BLaER1 treated with 17β-estradiol and CSF1 and Interleukin-3, amounts not matched to agents 10 nM and 100 nM (cell line): Measurements from ENCODE around the gene FAM217A.

ENCODE experiments used
- H3K27ac ChIP-seq, 11 experiments: shearing (Covaris generic); formaldehyde crosslinking; 2 replicates each; pipeline ENCODE4 v1.8.1; 2022
- H3K27me3 ChIP-seq, 11 experiments: shearing (Covaris generic); formaldehyde crosslinking; 2 replicates each; pipeline ENCODE4 v1.8.1; 2022
- H3K36me3 ChIP-seq, 11 experiments: shearing (Covaris generic); formaldehyde crosslinking; 2 replicates each; pipeline ENCODE4 v1.8.1; 2022
- H3K4me1 ChIP-seq, 10 experiments: shearing (Covaris generic); formaldehyde crosslinking; 2 replicates each; pipeline ENCODE4 v1.8.1; 2022
- H3K4me2 ChIP-seq, 11 experiments: shearing (Covaris generic); formaldehyde crosslinking; 2 replicates each; pipeline ENCODE4 v1.8.1; 2022
- H3K4me3 ChIP-seq, 10 experiments: shearing (Covaris generic); formaldehyde crosslinking; 2 replicates each; pipeline ENCODE4 v1.8.1; 2022
- H3K9ac ChIP-seq, 11 experiments: shearing (Covaris generic); formaldehyde crosslinking; 2 replicates each; pipeline ENCODE4 v1.8.1; 2022
- H3K9me3 ChIP-seq, 11 experiments: shearing (Covaris generic); formaldehyde crosslinking; replicated peaks in 1 of 11; 2 replicates each; pipeline ENCODE4 v1.8.1; 2022
- H4K20me1 ChIP-seq, 11 experiments: shearing (Covaris generic); formaldehyde crosslinking; 2 replicates each; pipeline ENCODE4 v1.8.1; 2022
- Cebpa-rat ChIP-seq, 11 experiments: shearing (Covaris generic); IDR thresholded peaks; 2 replicates each; pipeline ENCODE4 v1.8.1; 2022

Gene FAM217A

GRCh38 chr6:4021133-4021853 is 57.6 kb downstream of the FAM217A start:
- Histone ChIP-seq H3K27me3 (no peaks in the 10 kb centered on the region), H3K4me3 (peak overlapping the region; percentile 67 to 94 (median 86)), H3K4me2 (peak overlapping the region; percentile 78 to 96 (median 90)), H3K9ac (peak overlapping the region; percentile 90 to 96 (median 95)), H3K27ac (peak overlapping the region; percentile 93 to 97 (median 95)), H3K36me3 (peaks cover 0 to 31% (median 23%) of the 10 kb centered on the region in 11 experiments; a peak in 19 of 22 replicates), H3K9me3 (0 out of 22 replicates have a peak, but pooled peaks cover 0 to 4% (median 0%) of the 10 kb centered on the region in 11 experiments), H3K4me1 (peaks cover 42 to 64% (median 55%) of the 10 kb centered on the region in 10 experiments), H4K20me1 (peaks cover 41 to 49% (median 48%) of the 10 kb centered on the region in 11 experiments; a peak in 21 of 22 replicates)
- no peak for TF ChIP-seq Cebpa-rat (IDR thresholded peaks at IDR 0.05)

GRCh38 chr6:4020822-4021132 is 58.2 kb downstream of the FAM217A start:
- Histone ChIP-seq H3K27ac (peak overlapping the region; percentile 93 to 97 (median 95); a peak in 21 of 22 replicates), H3K9ac (peak overlapping the region; percentile 90 to 96 (median 95); a peak in 21 of 22 replicates), H3K4me3 (peak overlapping the region; percentile 67 to 94 (median 86)), H3K9me3 (0 out of 22 replicates have a peak, but pooled peaks cover 0 to 4% (median 0%) of the 10 kb centered on the region in 11 experiments), H3K4me1 (peaks cover 46 to 68% (median 60%) of the 10 kb centered on the region in 10 experiments), H3K27me3 (no peaks in the 10 kb centered on the region), H3K36me3 (peaks cover 0 to 26% (median 21%) of the 10 kb centered on the region in 11 experiments; a peak in 19 of 22 replicates), H3K4me2 (peak overlapping the region; percentile 78 to 96 (median 90)), H4K20me1 (peaks cover 36 to 44% (median 42%) of the 10 kb centered on the region in 11 experiments; a peak in 21 of 22 replicates)
- no peak for TF ChIP-seq Cebpa-rat (IDR thresholded peaks at IDR 0.05)

- Histone ChIP-seq H3K27ac (peak overlapping the region; percentile 43 to 98 (median 94); a peak in 21 of 22 replicates), H3K36me3 (peaks cover 7 to 21% (median 13%) of the 10 kb centered on the region in 11 experiments; a peak in 20 of 22 replicates), H4K20me1 (peaks cover 17 to 25% (median 24%) of the 10 kb centered on the region in 11 experiments; a peak in 21 of 22 replicates), H3K4me2 (peak overlapping the region; percentile 79 to 96 (median 90)), H3K27me3 (no peaks in the 10 kb centered on the region), H3K9me3 (peaks cover 0 to 5% (median 0%) of the 10 kb centered on the region in 11 experiments; a peak in 9 of 22 replicates), H3K4me1 (peaks cover 39 to 61% (median 55%) of the 10 kb centered on the region in 10 experiments), H3K9ac (peak overlapping the region; percentile 51 to 97 (median 93); a peak in 21 of 22 replicates), H3K4me3 (peak overlapping the region; percentile 66 to 88 (median 78))
- peak in 1 of 11 experiments; percentile 4; a peak in 2 of 22 replicates for TF ChIP-seq Cebpa-rat (IDR thresholded peaks at IDR 0.05)
Observed at GRCh38 chr6:4018924-4019236, 60.1 kb downstream of the FAM217A start.
